Measurements from ENCODE around the gene KRTAP10-7.

KRTAP10-7 gene

DNA sequence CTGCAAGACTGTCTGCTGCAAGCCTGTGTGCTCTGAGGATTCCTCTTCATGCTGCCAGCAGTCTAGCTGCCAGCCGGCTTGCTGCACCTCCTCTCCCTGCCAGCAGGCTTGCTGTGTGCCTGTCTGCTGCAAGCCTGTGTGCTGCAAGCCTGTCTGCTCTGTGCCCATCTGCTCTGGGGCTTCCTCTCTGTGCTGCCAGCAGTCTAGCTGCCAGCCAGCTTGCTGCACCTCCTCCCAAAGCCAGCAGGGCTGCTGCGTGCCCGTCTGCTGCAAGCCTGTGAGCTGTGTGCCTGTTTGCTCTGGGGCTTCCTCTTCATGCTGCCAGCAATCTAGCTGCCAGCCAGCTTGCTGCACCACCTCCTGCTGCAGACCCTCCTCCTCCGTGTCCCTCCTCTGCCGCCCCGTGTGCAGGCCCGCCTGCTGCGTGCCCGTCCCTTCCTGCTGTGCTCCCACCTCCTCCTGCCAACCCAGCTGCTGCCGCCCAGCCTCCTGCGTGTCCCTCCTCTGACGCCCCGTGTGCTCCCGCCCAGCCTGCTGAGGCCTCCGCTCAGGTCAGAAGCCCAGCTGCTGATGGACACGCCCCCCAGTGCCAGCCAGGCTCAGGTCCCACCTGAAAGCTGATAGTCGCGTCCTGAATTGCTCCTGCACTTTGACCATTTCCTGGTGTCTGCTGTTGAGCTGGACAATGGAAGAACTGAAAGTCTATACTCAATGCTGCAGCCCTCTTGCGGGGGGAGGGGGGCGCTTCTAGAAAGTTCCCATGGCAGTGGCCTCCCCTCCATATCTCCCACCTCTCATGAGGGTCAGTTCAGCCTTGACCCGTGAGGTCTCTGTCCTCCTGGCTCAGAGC, 25.7 kb upstream of the KRTAP10-7 start:
- H3K36me3 ChIP-seq (ENCODE audit: control insufficient read depth, low read length), result no peaks in the 10 kb centered on the region
- H4K20me1 ChIP-seq (ENCODE audit: control insufficient read depth, insufficient read depth, low read depth, low read length), result no peaks in the 10 kb centered on the region
- H3K27me3 ChIP-seq (ENCODE audit: control insufficient read depth, low read length), result no peaks in the 10 kb centered on the region
- H3F3A ChIP-seq (ENCODE audit: control insufficient read depth, insufficient read depth), result no peaks in the 10 kb centered on the region
- no peak for TF ChIP-seq EZH2phosphoT487 (IDR thresholded peaks at IDR 0.05; ENCODE audit: borderline replicate concordance, low read length)
- TF ChIP-seq, protein P1, sequence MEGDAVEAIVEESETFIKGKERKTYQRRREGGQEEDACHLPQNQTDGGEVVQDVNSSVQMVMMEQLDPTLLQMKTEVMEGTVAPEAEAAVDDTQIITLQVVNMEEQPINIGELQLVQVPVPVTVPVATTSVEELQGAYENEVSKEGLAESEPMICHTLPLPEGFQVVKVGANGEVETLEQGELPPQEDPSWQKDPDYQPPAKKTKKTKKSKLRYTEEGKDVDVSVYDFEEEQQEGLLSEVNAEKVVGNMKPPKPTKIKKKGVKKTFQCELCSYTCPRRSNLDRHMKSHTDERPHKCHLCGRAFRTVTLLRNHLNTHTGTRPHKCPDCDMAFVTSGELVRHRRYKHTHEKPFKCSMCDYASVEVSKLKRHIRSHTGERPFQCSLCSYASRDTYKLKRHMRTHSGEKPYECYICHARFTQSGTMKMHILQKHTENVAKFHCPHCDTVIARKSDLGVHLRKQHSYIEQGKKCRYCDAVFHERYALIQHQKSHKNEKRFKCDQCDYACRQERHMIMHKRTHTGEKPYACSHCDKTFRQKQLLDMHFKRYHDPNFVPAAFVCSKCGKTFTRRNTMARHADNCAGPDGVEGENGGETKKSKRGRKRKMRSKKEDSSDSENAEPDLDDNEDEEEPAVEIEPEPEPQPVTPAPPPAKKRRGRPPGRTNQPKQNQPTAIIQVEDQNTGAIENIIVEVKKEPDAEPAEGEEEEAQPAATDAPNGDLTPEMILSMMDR (IDR thresholded peaks at IDR 0.05; ENCODE audit: low read depth, low read length, poor library complexity, severe bottlenecking), result no peak
- no peaks in the 10 kb centered on the region for H3K4me1 ChIP-seq (ENCODE audit: control insufficient read depth, low read length)
- no peak overlapping the region for H3K27ac ChIP-seq (ENCODE audit: low read depth, low read length)
- no peak overlapping the region for H3K4me3 ChIP-seq (ENCODE audit: low read length)
- 0 out of 2 replicates have a peak, but pooled peaks cover 3% of the 10 kb centered on the region for H3K9me3 ChIP-seq (ENCODE audit: control insufficient read depth, insufficient read depth, low read length)
- H3K79me2 ChIP-seq (ENCODE audit: control insufficient read depth, low read length), result no peaks in the 10 kb centered on the region
- H3K9me2 ChIP-seq (replicated peaks; ENCODE audit: control insufficient read depth, low read length), result no peaks in the 10 kb centered on the region
- no peak overlapping the region for H3K4me2 ChIP-seq (ENCODE audit: low read length)

DNA sequence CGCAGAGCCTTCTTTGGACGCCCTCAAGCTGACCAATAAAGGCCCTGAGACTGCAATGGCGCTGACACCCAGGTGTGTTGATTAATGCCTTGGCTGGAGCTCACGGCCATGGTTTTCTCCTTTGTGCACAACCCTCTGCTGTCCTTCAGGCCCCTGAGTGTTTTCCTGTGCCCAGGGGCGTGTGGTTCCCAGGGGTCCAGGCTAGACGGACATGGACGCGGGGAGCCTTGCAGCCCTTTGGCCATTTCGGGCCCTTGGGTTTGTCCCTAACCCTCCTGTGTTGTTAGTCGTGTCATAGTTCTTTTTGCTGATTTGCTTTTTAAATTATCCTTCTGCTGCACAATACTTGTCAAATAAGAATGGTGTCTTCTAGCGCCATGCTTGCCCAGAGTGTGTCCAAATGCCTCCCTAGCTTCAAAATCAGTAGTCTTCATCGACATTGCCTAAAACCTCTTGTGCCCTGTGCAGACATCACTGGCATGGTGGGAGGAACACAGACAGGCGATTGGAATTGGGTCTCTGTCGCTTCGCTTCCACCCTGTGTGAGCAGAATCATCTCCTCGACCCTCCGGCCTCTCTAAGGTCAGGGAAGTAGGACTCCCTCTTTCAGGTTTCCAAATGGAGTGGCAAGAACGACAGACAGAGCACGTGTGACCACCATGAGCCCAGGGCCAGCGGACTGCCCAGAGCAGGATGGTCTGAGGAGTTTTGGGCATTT, 24.9 kb upstream of the KRTAP10-7 start:
- Histone ChIP-seq H3K9me2 (replicated peaks; ENCODE audit: control insufficient read depth, low read length) (no peaks in the 10 kb centered on the region), H3K4me2 (ENCODE audit: low read length) (no peak overlapping the region), H3K36me3 (ENCODE audit: control insufficient read depth, low read length) (no peaks in the 10 kb centered on the region), H3K79me2 (ENCODE audit: control insufficient read depth, low read length) (no peaks in the 10 kb centered on the region), H4K20me1 (ENCODE audit: control insufficient read depth, insufficient read depth, low read depth, low read length) (no peaks in the 10 kb centered on the region), H3K27ac (ENCODE audit: low read depth, low read length) (no peak overlapping the region), H3F3A (ENCODE audit: control insufficient read depth, insufficient read depth) (no peaks in the 10 kb centered on the region), H3K9me3 (ENCODE audit: control insufficient read depth, insufficient read depth, low read length) (0 out of 2 replicates have a peak, but pooled peaks cover 3% of the 10 kb centered on the region), H3K27me3 (ENCODE audit: control insufficient read depth, low read length) (no peaks in the 10 kb centered on the region), H3K4me3 (ENCODE audit: low read length) (no peak overlapping the region), H3K4me1 (ENCODE audit: control insufficient read depth, low read length) (no peaks in the 10 kb centered on the region)
- TF ChIP-seq EZH2phosphoT487 (IDR thresholded peaks at IDR 0.05; ENCODE audit: borderline replicate concordance, low read length), result no peak
- TF ChIP-seq, protein P1 (IDR thresholded peaks at IDR 0.05; ENCODE audit: low read depth, low read length, poor library complexity, severe bottlenecking), result no peak

DNA sequence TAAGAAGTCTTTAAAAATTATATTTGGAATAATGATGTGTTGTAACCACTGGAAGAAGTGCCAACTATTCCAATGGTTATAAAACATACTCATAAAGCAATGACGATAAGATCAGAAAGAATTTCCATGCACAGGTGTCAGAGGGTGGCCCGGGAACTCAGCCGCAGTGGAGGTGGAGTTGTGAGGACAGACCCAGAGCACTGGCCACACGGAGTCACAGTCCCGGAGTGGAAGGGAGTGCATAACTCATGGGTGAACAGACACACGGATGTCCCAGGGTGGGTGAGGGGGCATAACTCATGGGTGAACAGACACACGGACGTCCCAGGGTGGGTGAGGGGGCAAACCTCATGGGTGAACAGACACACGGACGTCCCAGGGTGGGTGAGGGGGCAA, 24.4 kb upstream of the KRTAP10-7 start:
- no peak for TF ChIP-seq EZH2phosphoT487 (IDR thresholded peaks at IDR 0.05; ENCODE audit: borderline replicate concordance, low read length)
- TF ChIP-seq, protein P1 (IDR thresholded peaks at IDR 0.05; ENCODE audit: low read depth, low read length, poor library complexity, severe bottlenecking), result no peak
- H3K4me3 ChIP-seq (ENCODE audit: low read length), result no peak overlapping the region
- 0 out of 2 replicates have a peak, but pooled peaks cover 3% of the 10 kb centered on the region for H3K9me3 ChIP-seq (ENCODE audit: control insufficient read depth, insufficient read depth, low read length)

More for the DNA sequence above, 24.4 kb upstream of the KRTAP10-7 start:
- Histone ChIP-seq H3K27ac (ENCODE audit: low read depth, low read length) (no peak overlapping the region), H3K9me2 (replicated peaks; ENCODE audit: control insufficient read depth, low read length) (no peaks in the 10 kb centered on the region), H3K36me3 (ENCODE audit: control insufficient read depth, low read length) (no peaks in the 10 kb centered on the region), H4K20me1 (ENCODE audit: control insufficient read depth, insufficient read depth, low read depth, low read length) (no peaks in the 10 kb centered on the region), H3K4me2 (ENCODE audit: low read length) (no peak overlapping the region), H3K27me3 (ENCODE audit: control insufficient read depth, low read length) (no peaks in the 10 kb centered on the region), H3K4me1 (ENCODE audit: control insufficient read depth, low read length) (no peaks in the 10 kb centered on the region), H3K79me2 (ENCODE audit: control insufficient read depth, low read length) (no peaks in the 10 kb centered on the region), H3F3A (ENCODE audit: control insufficient read depth, insufficient read depth) (no peaks in the 10 kb centered on the region)
